ENCODE measurements around the gene GGCT.

DNA sequence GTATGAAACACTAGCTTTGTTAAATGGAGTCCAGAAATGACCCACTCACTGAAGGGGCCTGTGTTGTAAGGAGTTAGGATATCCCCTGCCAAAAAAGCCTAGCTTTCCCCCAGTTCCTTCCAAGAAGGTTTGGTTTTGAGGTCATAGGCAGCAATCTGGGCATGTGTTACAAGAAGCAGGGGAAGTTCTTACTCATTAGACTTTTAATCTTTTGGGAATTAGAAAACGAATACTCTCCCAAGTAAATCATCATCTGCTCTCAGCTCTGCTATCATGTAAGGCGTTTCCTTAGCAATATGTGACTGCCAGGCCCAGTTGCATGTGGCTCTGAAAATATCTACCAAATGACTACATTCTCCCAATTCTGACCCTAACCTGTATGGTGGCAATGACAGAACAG lies 29.7 kb downstream of the GGCT start:
- TF ChIP-seq, protein P1, sequence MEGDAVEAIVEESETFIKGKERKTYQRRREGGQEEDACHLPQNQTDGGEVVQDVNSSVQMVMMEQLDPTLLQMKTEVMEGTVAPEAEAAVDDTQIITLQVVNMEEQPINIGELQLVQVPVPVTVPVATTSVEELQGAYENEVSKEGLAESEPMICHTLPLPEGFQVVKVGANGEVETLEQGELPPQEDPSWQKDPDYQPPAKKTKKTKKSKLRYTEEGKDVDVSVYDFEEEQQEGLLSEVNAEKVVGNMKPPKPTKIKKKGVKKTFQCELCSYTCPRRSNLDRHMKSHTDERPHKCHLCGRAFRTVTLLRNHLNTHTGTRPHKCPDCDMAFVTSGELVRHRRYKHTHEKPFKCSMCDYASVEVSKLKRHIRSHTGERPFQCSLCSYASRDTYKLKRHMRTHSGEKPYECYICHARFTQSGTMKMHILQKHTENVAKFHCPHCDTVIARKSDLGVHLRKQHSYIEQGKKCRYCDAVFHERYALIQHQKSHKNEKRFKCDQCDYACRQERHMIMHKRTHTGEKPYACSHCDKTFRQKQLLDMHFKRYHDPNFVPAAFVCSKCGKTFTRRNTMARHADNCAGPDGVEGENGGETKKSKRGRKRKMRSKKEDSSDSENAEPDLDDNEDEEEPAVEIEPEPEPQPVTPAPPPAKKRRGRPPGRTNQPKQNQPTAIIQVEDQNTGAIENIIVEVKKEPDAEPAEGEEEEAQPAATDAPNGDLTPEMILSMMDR (IDR thresholded peaks at IDR 0.05) = no peak
- no peak for TF ChIP-seq ZFX (IDR thresholded peaks at IDR 0.05; ENCODE audit: borderline replicate concordance)
